A172 (cell line): ENCODE data around the gene TPSB2. TPM values are rescaled to one million over a fixed set of nuclear protein-coding genes. Genes with fewer than 3 reads are reported as not detected.
"Not testable (repeated sequence)": the region's sequence is repeated elsewhere in the genome, so short reads cannot be mapped to it uniquely, and the experiment has no call there.

ENCODE experiments used
- DNase-seq: peaks from one replicate; pipeline ENCODE4 v3.0.0-alpha.2; 2015; ENCODE audit warnings: low spot score
- total RNA-seq: library from RNA; depleted of rRNA; stranded (reverse); fragments of >200 nt; shearing (Covaris generic); gene quantifications from 2 replicates; pipeline ENCODE4 v1.2.3, GENCODE V29; 2014

Gene TPSB2
- total RNA-seq, 1 experiment from 2014 or later: not detected

GRCh38 chr16:1201444-1201843 is 28.5 kb downstream of the TPSB2 start:
- DNase-seq: no peak

GRCh38 chr16:1200014-1200627 is 29.9 kb downstream of the TPSB2 start:
- no peak for DNase-seq

DNA sequence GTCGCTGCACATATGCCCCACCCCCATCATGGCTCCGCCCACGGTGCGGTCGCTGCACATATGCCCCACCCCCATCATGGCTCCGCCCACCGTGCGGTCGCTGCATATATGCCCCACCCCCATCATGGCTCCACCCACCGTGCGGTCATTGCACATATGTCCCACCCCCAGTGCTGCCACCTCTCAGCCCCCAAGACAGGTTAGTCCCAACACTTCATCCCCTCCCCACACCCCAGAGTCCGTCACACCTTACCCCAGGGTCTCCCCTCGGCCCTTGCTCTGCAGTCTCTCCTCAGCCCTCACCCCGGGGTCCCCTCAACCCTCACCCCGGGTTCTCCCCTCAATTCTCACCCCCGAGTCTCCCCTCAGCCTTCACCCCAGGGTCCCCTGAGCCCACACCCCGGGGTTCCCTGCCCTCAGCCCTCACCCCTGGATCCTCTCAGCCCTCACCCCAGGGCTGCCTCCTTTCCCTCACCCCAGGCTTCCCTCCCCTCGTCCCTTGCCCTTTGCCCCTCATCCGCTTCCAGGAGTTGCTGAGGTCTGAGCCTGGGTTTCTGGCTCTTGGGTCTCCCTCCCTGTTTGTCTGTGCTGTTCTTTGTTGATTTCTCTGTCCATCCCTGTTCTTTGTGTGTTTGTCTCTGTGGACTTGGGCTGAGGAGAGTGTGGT is 30.5 kb downstream of the TPSB2 start:
- DNase-seq: no peak

DNA sequence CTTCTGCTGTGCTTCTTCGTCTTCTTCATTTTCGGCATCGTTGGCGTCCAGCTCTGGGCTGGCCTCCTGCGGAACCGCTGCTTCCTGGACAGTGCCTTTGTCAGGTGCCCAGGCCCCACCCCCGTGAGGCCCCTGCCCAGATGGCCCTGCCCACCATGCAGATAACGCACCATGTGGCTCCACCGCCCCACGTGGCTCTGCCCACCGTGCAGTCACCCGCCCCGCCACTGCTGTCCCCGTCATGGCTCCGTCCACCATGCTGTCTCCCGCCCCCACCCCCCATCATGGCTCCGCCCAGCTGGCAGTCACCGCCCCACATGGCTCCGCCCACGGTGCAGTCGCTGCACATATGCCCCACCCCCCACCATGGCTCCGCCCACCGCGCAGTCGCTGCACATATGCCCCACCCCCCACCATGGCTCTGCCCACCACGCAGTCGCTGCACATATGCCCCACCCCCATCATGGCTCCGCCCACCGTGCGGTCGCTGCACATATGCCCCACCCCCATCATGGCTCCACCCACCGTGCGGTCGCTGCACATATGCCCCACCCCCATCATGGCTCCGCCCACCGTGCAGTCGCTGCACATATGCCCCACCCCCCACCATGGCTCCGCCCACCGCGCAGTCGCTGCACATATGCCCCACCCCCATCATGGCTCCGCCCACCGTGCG is 31.2 kb downstream of the TPSB2 start:
- DNase-seq: not testable (repeated sequence)

DNA sequence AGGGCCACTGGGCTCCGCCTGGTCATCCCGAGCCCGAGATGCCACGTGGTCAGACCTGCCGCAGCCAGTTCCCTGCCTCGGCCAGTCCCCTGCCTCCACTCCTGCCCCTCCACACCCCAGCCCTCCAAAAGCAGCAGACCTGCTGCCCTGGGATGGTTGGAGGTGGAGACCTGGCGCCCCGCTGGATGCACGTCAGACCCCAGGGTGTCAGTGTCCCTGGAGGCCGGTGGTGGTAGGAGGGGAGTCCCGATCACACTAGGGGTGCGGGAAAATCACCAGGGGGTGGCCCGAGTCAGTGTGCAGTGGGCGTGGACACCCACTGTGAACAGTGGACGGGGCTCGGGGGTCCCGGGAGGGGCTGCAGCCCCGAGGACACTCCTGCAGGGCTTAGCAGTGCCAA is 31.8 kb downstream of the TPSB2 start:
- no peak for DNase-seq

DNA sequence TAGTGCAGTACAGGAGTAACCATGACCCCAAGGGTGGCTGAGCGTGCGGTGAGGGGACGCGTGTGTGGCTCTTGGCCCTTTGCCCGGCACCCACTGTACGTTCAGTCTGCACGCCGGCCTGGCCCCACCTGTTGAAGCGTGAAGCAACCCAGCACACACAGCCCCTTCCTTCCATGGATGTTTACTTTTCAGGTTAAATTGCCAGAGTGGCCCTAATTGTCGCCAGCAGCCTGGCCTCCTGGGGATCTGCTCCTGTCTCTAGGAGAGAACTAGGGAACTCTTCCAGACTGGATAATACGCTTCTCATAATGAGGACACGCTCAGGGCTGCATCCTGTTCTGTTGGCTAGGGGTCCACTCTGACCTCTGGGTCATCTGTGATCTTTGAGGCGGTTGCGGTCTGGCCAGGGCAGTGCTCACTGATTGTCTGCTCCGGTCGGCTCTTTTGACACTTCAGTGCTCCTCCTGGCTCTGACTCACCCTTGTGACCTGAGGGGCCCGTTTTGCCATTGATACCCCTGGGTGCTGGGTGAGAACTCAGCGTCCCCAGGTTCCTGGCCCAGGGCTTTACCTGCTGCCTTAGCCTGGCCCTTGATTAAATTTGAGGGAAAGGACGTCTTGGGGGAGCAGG is 32.6 kb downstream of the TPSB2 start:
- no peak for DNase-seq

DNA sequence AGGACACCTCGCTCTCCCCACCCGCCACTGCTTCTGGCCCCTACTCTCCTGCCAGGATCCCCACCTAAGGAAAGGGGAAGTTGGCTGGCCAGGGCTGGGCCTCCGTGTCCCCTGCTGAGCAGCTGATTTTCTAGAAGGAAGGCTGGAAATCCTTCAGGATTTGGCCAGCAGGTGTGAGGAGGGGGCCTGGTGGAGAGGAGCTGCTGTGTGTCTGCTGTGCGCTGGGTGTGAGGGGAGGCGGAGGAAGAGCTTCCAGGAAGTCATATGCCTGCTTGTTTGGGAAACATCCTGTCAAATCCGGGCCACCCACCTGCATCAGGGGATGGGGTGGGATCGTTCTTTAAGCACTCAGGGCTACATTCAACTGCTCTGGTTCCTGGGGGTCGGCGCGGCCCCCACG is 33.5 kb downstream of the TPSB2 start:
- DNase-seq: no peak

DNA sequence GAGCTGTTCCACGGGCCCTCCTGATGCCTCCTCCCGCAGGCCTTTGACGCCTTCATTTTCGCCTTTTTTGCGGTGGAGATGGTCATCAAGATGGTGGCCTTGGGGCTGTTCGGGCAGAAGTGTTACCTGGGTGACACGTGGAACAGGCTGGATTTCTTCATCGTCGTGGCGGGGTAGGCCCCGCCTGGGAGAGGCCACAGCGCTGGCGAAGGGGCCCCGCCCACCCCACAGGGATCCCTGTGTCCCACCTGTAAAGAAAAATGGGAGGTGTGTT is 34.7 kb downstream of the TPSB2 start:
- no peak for DNase-seq

GRCh38 chr16:1194665-1195392 is 35.2 kb downstream of the TPSB2 start:
- no peak for DNase-seq

DNA sequence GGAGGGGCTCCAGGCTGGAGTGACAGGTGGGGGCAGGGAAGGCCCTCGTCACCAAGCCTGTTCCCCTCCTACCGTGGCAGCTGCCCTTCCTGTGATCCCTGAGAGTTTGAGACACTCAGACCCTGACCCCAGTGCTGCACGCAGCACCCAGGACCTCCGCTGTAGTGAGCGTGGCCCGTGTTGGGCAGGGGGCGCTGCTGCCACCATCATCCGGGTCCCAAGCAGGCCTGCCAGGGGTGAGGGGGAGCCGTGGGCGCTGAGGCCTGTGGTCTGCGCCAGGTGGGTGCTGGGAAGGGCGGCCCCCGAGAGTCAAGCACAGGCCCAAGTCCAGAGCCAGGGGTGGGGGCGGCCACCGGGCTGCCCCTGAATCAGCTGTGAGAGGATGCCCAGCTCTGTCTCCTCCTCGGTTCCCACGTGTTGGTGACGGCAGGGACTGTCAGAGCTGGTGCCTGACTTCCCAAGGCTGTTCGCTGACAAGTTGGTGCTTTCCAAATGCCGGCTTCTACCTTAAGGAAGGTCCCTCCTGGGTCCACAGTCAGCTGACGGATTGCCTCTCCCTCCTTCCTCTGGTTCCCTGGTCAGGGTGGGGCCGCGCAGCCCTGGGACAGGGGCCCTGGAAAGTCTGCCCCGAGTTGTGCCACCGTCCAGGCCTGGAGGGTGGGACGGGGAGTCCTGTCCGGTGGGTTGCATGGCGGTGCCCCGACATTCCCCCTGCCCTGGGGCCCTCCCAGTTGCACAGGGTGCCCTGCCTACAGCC is 36.0 kb downstream of the TPSB2 start:
- DNase-seq: no peak

DNA sequence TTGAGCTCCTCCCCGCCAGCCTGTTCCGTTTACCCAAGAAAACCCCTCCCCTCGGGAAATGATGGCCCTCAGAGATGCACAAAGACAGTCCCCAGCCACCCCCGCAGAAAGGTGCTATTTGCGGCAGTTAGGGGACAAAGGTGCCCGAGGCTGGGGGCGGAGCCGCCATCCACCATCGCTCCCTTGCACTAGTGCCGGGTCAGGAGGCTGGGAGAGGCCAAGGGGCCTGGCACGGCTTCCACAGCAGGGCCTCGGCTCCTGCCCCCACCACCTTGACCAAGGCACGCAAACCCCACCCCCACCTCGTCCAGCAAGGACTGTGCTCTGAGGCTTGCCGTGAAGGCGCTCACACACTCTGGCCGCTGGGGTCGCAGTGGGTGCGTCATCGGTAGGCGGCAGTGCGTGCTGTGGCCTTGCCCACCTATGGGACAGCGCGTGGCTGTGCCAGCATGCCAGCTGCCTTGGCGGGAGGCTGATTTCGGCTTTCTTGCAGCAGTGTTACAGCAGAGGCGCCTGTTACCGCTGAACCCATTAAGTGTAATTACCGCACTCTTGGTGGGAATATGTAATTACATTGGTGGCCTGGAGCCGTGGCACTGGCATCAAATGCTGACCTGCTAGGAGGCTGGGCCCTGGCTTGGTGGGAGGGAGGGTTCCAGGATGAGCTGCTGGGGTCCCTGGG is 36.7 kb downstream of the TPSB2 start:
- DNase-seq: no peak

DNA sequence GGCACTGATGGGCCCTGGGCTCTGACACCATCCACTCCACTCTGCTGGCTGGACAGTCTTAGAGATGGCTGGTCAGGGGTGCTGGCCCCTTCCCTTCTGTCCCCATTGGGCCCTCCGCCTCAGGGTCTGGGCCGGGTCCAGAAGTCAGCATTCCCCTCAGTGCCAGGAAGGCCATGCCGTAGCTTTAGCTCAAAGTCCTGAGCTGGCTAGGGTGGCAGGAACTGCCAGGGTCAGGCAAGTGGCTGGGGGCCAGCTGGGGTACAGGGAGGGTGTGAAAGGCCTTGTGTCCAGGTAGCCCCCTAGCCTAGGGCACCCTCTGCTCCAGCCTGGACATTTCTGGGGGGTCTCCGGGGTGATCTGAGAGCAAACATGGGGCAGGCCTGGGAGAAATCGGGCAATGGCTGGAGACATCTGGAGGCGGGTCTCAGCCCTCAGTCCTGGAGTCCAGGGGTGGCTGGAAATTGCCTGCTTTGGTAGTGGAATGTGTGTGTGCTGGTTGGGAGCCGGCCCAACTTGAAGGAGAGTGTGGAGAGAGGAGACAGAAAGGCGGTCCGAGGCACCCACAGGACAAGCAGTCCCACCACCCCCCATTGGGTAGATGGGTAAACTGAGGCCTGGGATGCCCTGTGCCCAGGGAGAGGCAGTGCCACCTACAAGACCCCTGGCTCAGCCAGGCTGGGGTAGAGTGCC is 37.5 kb downstream of the TPSB2 start:
- no peak for DNase-seq

DNA sequence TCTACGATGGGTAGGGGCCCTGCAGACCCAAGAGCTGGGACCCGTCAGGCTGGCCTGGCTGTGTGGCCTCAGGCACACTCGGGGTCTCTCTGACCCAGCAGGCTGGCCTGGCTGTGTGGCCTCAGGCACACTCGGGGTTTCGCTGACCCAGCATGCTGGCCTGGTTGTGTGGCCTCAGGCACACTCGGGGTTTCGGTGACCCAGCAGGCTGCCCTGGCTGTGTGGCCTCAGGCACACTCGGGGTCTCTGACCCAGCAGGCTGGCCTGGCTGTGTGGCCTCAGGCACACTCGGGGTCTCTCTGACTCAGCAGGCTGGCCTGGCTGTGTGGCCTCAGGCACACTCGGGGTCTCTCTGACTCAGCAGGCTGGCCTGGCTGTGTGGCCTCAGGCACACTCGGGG is 39.2 kb downstream of the TPSB2 start:
- DNase-seq: not testable (repeated sequence)

GRCh38 chr16:1189455-1189854 is 40.5 kb downstream of the TPSB2 start:
- DNase-seq: no peak

GRCh38 chr16:1188432-1189189 is 41.4 kb downstream of the TPSB2 start:
- peak; percentile 37 for DNase-seq

DNA sequence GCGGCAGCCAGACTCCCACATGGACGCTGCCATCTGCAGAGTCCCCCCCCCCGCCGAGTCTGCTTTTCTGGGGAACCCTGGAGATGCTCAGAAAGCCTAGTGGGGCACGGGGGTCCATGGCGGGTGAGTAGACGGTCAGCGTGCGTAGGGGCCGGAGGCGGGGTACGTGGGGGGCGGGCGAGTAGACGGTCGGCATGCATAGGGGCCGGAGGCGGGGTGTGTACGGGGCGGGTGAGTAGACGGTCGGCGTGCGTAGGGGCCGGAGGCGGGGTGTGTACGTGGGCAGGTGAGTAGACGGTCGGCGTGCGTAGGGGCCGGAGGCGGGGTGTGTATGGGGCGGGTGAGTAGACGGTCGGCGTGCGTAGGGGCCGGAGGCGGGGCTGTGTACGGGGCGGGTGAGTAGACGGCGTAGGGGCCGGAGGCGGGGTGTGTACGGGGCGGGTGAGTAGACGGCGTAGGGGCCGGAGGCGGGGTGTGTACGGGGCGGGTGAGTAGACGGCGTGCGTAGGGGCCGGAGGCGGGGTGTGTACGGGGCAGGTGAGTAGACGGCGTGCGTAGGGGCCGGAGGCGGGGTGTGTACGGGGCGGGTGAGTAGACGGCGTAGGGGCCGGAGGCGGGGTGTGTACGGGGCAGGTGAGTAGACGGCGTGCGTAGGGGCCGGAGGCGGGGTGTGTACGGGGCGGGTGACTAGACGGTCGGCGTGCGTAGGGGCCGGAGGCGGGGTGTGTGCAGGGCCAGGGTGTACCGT is 44.4 kb downstream of the TPSB2 start:
- DNase-seq: not testable (repeated sequence)

GRCh38 chr16:1184980-1185379 is 45.0 kb downstream of the TPSB2 start:
- no peak for DNase-seq

DNA sequence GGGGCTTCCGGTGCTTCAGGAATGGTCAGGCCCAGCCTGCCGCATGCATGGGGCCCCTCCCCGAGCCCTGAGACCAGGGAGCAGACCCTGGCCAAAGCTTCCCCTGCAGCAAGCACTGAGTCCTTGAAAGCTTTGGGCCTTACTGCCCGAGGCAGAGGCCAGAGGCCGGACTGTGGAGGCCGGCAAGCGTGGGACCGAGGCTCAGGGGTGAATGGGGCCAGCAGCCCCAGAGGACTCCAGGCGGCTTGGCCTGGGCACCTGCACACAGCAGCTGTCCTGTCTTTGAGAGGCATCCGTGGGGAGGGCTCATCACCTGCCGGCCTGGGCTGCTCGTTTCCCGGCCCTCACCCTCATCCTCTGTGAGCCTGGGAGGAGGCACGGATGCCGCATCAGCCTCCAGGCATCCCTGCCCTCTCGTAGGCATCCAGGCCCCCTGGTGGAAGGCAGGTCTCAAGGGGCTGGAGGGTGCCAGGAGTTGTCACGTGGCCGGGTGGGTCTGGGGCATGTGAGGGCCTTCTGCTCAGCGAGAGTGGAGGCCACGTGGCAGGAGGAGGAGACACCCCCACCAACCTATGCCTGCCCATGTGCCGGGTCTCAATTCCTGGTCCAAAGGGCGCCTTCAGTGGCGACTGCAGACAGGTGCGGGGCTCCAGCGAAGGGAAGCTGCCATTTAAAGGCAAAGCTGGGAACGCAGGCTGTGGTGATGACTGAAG is 45.7 kb downstream of the TPSB2 start:
- DNase-seq: no peak
